Measurements from ENCODE around the gene HOOK2.

The HOOK2 gene

DNA sequence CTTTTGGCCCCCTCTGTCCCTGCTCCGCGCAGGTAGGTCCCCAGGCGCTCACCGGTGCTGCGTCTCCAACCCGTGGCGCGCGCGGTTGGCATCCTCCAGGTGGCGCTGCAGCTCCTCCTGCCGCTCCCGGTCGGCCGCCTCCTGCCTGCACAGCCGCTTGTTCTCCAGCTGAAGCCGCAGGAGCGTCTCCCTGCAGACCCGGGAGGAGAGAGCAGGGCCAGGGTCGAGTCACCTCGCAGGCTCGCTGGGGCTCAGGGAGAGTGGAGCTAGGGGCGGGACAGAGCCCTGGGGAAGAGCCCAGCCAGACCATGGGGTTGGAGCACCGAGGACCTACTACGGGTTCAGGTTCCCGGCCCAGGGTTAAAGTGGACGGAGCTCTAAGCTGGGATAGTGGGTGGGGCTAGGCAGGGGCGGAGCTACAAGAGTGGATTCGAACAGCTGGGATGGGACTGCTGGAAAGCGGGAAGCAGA, 9.3 kb downstream of the HOOK2 start (continued):
- no peak for TF ChIP-seq ZNF280D (tag by site-specific recombination; IDR thresholded peaks at IDR 0.05)
- TF ChIP-seq, protein P1, sequence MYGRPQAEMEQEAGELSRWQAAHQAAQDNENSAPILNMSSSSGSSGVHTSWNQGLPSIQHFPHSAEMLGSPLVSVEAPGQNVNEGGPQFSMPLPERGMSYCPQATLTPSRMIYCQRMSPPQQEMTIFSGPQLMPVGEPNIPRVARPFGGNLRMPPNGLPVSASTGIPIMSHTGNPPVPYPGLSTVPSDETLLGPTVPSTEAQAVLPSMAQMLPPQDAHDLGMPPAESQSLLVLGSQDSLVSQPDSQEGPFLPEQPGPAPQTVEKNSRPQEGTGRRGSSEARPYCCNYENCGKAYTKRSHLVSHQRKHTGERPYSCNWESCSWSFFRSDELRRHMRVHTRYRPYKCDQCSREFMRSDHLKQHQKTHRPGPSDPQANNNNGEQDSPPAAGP (tag by site-specific recombination; IDR thresholded peaks at IDR 0.05): peak; percentile 59; the same call in 1 of the 2 replicates
- TF ChIP-seq RBAK (tag by site-specific recombination; IDR thresholded peaks at IDR 0.05): no peak
- TF ChIP-seq PRDM2 (tag by site-specific recombination; IDR thresholded peaks at IDR 0.05; ENCODE audit: borderline replicate concordance): no peak
- no peak for TF ChIP-seq FEZF1 (tag by site-specific recombination; IDR thresholded peaks at IDR 0.05)
- TF ChIP-seq ZNF626 (tag by site-specific recombination; IDR thresholded peaks at IDR 0.05): no peak
- peak; percentile 95 for TF ChIP-seq ZBTB17 (tag by site-specific recombination; IDR thresholded peaks at IDR 0.05)
- peak; percentile 67; the same call in 1 of the 2 replicates for TF ChIP-seq ZNF2 (tag by site-specific recombination; IDR thresholded peaks at IDR 0.05)
- no peak for TF ChIP-seq ZNF658 (tag by site-specific recombination; IDR thresholded peaks at IDR 0.05)
- TF ChIP-seq, protein P2, sequence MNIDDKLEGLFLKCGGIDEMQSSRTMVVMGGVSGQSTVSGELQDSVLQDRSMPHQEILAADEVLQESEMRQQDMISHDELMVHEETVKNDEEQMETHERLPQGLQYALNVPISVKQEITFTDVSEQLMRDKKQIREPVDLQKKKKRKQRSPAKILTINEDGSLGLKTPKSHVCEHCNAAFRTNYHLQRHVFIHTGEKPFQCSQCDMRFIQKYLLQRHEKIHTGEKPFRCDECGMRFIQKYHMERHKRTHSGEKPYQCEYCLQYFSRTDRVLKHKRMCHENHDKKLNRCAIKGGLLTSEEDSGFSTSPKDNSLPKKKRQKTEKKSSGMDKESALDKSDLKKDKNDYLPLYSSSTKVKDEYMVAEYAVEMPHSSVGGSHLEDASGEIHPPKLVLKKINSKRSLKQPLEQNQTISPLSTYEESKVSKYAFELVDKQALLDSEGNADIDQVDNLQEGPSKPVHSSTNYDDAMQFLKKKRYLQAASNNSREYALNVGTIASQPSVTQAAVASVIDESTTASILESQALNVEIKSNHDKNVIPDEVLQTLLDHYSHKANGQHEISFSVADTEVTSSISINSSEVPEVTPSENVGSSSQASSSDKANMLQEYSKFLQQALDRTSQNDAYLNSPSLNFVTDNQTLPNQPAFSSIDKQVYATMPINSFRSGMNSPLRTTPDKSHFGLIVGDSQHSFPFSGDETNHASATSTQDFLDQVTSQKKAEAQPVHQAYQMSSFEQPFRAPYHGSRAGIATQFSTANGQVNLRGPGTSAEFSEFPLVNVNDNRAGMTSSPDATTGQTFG (tag by site-specific recombination; IDR thresholded peaks at IDR 0.05; ENCODE audit: borderline replicate concordance): no peak
- TF ChIP-seq ZNF610 (tag by site-specific recombination; IDR thresholded peaks at IDR 0.05; ENCODE audit: borderline replicate concordance): peak; percentile 95
- TF ChIP-seq, protein P3, sequence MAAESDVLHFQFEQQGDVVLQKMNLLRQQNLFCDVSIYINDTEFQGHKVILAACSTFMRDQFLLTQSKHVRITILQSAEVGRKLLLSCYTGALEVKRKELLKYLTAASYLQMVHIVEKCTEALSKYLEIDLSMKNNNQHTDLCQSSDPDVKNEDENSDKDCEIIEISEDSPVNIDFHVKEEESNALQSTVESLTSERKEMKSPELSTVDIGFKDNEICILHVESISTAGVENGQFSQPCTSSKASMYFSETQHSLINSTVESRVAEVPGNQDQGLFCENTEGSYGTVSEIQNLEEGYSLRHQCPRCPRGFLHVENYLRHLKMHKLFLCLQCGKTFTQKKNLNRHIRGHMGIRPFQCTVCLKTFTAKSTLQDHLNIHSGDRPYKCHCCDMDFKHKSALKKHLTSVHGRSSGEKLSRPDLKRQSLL (tag by site-specific recombination; IDR thresholded peaks at IDR 0.05): no peak
- no peak for TF ChIP-seq ZFP37 (tag by site-specific recombination; IDR thresholded peaks at IDR 0.05)
- TF ChIP-seq ZEB2 (tag by site-specific recombination; IDR thresholded peaks at IDR 0.05): peak; percentile 83
- no peak for TF ChIP-seq ZNF624 (tag by site-specific recombination; IDR thresholded peaks at IDR 0.05)
- 0 out of 2 replicates have a peak, but pooled peaks have one; percentile 27 for TF ChIP-seq ZNF629 (tag by site-specific recombination; IDR thresholded peaks at IDR 0.05)
- TF ChIP-seq ZNF548 (tag by site-specific recombination; IDR thresholded peaks at IDR 0.05): no peak
- TF ChIP-seq ZFP3 (tag by site-specific recombination; IDR thresholded peaks at IDR 0.05; ENCODE audit: low read depth): no peak
- no peak for TF ChIP-seq TRIM28 (IDR thresholded peaks at IDR 0.05; ENCODE audit: borderline replicate concordance, low read length)
- TF ChIP-seq, protein P4, sequence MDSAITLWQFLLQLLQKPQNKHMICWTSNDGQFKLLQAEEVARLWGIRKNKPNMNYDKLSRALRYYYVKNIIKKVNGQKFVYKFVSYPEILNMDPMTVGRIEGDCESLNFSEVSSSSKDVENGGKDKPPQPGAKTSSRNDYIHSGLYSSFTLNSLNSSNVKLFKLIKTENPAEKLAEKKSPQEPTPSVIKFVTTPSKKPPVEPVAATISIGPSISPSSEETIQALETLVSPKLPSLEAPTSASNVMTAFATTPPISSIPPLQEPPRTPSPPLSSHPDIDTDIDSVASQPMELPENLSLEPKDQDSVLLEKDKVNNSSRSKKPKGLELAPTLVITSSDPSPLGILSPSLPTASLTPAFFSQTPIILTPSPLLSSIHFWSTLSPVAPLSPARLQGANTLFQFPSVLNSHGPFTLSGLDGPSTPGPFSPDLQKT (IDR thresholded peaks at IDR 0.05; ENCODE audit: borderline replicate concordance, low read depth, low read length): no peak
- TF ChIP-seq SP2 (tag by site-specific recombination; IDR thresholded peaks at IDR 0.05): peak; percentile 66
- TF ChIP-seq ZNF146 (tag by site-specific recombination; IDR thresholded peaks at IDR 0.05): no peak
- peak; percentile 45; the same call in 1 of the 2 replicates for TF ChIP-seq KLF8 (tag by site-specific recombination; IDR thresholded peaks at IDR 0.05)
- peak; percentile 88 for TF ChIP-seq ZNF600 (tag by site-specific recombination; IDR thresholded peaks at IDR 0.05)
- no peak for TF ChIP-seq ZNF664 (tag by site-specific recombination; IDR thresholded peaks at IDR 0.05)
- TF ChIP-seq ZNF426 (tag by site-specific recombination; IDR thresholded peaks at IDR 0.05): no peak
- peak; percentile 73; the same call in 1 of the 2 replicates for TF ChIP-seq KLF9 (tag by site-specific recombination; IDR thresholded peaks at IDR 0.05; ENCODE audit: low read depth)

Data from HEK293 (cell line).